Panc1 (cell line): ENCODE data around the gene PCDHB5.

Experiments
- CTCF ChIP-seq: fragments of 450-650 bp; IDR thresholded peaks from 2 replicates; pipeline ENCODE4 v1.5.1; 2017; ENCODE audit warnings: mild to moderate bottlenecking
- POLR2AphosphoS5 ChIP-seq: IDR thresholded peaks from 2 replicates; pipeline ENCODE4 v1.6.1; 2012; ENCODE audit warnings: mild to moderate bottlenecking, low read depth, low read length, moderate library complexity
- TCF7L2 ChIP-seq: IDR thresholded peaks from 2 replicates; pipeline ENCODE4 v1.6.1; 2011; ENCODE audit warnings: mild to moderate bottlenecking, low read depth, low read length, inconsistent platforms

GRCh38 chr5:141095263-141095641 is 39.8 kb upstream of the PCDHB5 start:
- TF ChIP-seq CTCF: no peak
- TF ChIP-seq TCF7L2: no peak
- no peak for TF ChIP-seq POLR2AphosphoS5
